NCI-H1105 (cell line): Measurements from ENCODE around the gene ZBTB5.
"Not testable (repeated sequence)": the region's sequence is repeated elsewhere in the genome, so short reads cannot be mapped to it uniquely, and the experiment has no call there.

Experiments used
- DNase-seq: peaks from one replicate; lab custom pipeline; 2025; lab: John Stamatoyannopoulos, UW

Gene ZBTB5

DNA sequence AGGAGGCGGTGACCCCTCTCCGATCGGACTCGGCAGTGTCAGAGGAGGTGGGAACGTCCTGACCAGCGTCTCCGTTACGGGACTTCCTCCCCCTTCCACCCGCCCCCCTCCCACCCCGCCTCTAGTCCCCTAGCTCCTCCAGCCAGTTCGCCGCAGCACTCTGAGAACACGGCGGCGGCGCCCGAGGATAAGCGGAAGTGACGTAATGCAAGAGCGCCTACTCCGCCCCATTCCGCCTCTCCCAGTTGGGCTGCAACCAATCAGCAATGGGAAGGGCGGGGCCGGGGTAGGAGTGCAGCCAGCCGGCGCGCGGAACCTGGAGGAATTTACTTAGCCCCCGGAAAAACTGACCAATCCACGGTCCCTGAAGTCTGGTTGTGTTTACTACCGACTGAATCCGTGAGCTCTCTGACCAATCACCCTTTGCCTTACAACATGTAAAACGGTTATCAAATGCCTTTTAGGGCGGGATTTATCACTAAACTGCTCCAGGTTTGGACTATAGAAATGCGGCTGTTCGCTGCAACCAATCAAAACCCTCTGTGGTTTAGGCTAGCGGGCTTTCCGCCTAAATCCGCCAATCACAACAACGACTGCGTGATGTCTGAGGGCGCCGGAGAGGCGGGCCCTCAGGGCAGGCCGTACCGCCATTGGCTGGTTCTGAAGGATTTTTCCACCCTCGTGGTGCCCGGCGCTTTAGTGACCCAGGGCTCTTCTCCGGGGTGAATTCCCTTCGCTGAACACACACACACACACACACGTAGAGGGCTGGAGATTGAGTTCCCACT, at the start of gene ZBTB5:
Gene ZBTB5, minus strand, starts transcription at position 202 of the 788 bp plus-strand sequence. CDS start 22,899 bp downstream, outside the sequence.
- peak; percentile 100 for DNase-seq

DNA sequence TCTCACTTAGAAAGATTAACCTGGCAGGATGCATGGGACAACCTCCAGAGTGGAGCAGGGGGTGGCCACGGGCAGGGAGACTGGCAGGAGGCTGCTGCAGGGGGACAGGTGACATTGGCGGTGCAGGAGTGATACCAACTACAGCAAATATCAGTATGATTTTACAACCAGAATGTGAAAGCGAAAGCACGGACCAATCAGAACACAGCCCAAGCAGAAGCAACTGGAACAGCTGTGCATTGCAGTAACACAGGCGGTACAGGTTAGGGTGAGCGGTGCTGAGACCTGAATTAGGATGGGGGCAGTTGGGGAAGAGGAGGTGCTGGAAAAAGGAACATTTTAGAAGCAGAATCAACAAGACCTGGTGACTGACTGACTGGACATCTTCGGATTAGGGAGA, 49.7 kb upstream of the ZBTB5 start:
- DNase-seq: no peak

DNA sequence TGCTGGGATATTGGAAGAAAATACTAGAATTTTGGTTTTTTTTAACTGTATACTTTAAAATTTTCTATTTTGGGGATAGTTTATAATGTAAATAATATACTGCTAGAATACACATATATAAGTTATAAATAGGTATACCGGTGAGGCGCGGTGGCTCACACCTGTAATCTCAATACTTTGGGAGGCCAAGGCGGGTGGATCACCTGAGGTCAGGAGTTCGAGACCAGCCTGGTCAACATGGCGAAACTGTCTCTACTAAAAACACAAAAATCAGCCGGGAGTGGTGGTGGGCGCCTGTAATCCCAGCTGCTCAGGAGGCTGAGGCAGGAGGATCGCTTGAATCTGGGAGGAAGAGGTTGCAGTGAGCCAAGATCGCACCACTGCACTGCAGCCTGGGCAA, 49.2 kb upstream of the ZBTB5 start:
- DNase-seq: not testable (repeated sequence)

GRCh38 chr9:37512437-37512836, 47.2 kb upstream of the ZBTB5 start:
- no peak for DNase-seq

- DNase-seq: no peak
Measured at GRCh38 chr9:37511016-37512010, 46.1 kb upstream of the ZBTB5 start.

GRCh38 chr9:37510053-37510452, 44.8 kb upstream of the ZBTB5 start:
- DNase-seq: not testable (repeated sequence)

DNA sequence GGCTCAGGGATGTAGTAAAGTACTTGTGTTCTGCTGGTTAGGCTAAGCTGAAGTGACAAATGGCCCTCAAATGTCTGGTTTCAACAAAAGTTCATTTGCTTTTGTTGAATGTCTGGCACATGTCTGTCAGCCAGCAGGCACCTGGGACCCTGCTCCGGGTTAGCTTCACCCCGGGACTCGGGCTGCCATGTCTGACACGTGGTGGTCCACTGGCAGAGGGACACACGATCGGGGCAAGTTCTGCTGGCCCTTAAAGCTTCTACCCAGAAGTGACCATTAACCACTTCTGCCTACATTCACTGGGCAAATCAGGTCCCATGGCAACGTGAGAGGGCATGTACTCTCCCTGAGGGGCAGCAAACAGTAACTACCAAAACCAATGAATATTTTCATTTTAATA, 44.3 kb upstream of the ZBTB5 start:
- no peak for DNase-seq

DNA sequence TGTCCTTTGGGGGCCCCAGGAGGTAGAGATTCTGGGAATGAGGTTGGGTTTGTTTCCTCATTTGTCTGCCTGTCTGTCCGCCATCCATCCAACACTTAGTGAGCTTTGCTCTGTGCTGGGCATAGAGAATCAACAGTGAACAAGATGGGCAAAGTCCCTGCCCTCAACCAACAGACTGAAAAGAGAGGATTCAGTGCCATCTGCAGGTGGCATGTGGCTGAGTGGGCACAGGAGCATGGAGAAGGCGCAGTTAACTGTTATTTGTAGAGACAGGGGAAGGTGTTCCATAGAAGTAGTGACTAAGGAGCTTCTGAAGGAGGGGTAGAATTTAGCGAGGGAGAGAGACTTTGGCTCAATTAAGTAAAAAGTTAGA, 43.6 kb upstream of the ZBTB5 start:
- DNase-seq: no peak

DNA sequence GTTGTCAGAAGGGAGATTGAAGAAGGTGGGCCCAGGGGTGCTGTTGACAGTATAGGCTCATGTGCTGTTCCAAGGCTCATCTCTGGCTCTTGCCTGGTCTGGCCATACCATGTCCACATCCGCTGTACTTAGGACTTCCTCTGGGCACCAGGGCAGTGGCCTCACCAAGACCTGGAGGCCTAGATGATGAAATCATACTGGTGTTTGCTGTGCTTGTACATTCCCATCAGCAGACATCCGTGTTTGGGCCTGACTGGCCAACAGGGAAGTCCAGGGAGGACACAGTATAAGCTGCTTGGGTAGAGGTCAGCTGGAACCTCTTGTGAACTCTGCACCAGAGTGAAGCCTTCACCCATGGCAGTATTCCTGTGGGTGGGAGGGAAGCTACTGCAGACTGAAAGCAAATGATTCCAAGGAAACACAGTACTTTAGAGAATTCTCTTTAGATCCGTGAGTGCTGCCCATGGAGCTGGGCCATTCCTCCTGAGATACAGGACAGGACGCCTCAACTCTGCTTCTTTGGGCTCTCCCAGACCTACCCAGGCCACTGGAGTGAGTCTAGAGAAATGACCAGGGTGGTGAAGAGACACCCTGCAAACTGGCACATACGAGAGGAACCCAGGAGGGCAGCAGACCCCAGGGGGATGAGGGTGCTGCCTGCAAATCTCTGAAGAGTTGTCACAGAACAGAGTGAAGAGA, 43.0 kb upstream of the ZBTB5 start:
- DNase-seq: no peak

DNA sequence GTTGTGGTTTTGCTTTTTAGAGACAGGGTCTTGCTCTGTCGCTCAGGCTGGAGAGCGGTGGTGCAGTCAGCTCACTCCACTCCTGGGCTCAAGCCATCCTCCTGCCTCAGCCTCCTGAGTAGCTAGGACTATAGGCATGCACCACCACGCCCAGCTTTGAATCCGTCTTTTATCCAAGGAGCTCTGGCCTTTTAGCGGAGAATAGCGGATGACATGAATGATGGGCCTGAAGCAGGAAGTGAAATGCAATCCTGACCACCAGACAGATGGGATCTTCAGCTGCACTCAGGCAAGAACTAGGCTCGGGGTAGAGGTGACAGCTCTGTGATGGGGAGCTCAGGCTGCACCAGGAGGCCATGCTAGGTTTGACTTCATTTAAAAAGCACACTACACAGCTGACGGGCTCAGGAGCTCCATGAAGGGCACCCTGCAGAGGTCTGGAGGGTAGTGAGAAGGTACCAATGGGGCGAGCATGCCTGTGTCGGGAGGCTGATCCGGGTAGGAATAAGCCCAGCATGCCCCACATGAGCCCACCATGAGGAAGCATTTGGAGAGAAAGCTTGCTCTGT, 42.4 kb upstream of the ZBTB5 start:
- DNase-seq: no peak

DNA sequence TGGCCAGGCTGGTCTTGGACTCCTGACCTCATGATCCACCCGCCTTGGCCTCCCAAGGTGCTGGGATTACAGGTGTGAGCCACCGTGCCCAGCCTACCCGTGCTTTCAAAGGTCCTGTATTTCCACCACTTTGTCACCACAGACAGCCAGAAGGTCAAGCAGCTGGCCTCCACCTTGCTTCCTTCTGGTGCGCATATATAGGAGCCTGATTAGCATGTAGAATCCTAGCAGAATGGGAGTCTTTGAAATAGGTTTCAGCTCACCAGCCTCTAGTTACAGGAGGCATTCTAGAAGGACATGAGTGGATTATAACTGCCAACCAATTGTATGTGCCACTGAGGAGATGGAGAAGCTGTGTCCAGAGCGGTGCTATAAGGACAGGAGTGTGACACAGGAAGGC, 39.4 kb upstream of the ZBTB5 start:
- no peak for DNase-seq

- no peak for DNase-seq
Measured at GRCh38 chr9:37503736-37504135, 38.5 kb upstream of the ZBTB5 start.

- no peak for DNase-seq
Measured at GRCh38 chr9:37501957-37502596, 36.8 kb upstream of the ZBTB5 start.

DNA sequence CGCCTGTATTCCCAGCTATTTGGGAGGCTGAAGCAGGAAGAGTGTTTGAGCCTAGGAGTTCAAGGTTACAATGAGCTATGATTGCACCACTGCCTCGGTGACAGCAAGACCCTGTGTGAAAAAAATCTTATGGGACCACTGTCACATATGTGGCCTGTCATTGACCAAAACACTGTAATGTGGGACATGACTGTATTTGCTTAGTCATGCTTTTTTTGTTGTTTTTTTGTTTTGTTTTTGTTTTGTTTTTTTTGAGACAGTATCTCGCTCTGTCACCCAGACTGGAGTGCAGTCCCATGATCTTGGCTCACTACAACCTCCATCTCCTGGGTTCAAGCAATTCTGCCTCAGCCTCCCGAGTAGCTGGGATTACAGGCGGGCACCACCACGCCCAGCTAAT, 34.0 kb upstream of the ZBTB5 start:
- no peak for DNase-seq

DNA sequence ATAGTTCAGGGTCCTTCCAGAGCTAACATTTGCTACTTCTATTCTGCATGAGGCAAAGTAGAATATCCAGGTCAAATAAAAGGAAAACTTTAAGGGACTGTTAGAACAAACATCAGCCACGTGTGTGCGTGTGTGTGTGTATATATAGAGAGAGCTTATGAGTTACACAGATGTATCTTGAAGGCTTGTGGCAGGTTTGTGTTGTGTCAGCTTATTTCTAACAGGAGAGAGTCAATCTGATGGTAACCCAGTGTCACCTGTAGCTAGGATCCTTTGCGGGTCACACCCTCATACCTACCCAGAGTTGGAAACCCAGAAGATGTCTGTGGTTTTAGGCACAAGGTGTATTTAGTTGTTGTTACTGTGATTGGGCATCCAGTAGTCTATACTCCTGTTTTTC, 33.2 kb upstream of the ZBTB5 start:
- DNase-seq: no peak

GRCh38 chr9:37497320-37497719, 32.1 kb upstream of the ZBTB5 start:
- no peak for DNase-seq

GRCh38 chr9:37496020-37496419, 30.8 kb upstream of the ZBTB5 start:
- DNase-seq: no peak

DNA sequence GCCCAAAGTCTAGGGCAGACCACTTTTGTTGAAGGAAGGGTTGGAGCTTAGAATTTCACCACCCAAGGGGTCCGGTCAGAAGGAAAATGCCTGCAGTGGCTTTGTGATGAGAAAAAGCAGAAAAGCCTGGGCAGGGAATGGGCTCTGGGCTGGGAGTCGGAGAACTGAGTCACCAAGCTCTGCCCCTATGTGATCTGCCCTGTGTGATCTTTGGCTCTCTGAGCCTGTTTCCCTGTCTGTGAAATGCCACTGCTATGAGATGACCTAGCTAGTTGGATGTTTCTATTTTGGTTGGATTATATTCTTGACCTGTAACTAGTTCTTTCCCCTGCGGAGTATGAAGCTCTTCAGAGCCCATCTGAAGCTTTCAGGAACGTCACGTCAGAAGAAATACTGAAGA, 30.3 kb upstream of the ZBTB5 start:
- no peak for DNase-seq

GRCh38 chr9:37491939-37492338, 26.7 kb upstream of the ZBTB5 start:
- no peak for DNase-seq

GRCh38 chr9:37486616-37487548, 21.6 kb upstream of the ZBTB5 start:
- no peak for DNase-seq

DNA sequence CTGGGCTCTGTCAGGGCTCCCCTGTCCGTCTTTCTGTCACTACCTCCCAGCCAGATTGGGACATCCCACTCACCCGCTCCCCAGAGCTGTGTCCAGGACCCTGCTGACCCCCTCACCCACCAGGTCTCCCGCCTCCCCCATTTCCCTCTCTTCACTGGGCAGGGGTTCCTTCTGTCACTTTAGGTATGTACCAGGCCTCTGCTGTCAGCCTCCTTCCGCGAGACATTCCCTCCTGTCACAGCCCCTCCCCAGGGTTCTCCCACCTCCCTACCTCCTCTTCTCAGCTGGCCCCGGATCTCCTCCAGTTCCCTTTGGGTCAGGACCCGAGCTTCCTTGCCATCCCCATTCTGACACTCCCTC, 21.0 kb upstream of the ZBTB5 start:
- DNase-seq: no peak
